Kidney capillary endothelial cell (primary cell): Measurements from ENCODE around the gene DUOXA2.
"Not testable (repeated sequence)": the region's sequence is repeated elsewhere in the genome, so short reads cannot be mapped to it uniquely, and the experiment has no call there.

Experiments used
- DNase-seq: peaks from one replicate; pipeline ENCODE4 v3.0.0-alpha.2; 2018; ENCODE audit warnings: low spot score

Gene DUOXA2

DNA sequence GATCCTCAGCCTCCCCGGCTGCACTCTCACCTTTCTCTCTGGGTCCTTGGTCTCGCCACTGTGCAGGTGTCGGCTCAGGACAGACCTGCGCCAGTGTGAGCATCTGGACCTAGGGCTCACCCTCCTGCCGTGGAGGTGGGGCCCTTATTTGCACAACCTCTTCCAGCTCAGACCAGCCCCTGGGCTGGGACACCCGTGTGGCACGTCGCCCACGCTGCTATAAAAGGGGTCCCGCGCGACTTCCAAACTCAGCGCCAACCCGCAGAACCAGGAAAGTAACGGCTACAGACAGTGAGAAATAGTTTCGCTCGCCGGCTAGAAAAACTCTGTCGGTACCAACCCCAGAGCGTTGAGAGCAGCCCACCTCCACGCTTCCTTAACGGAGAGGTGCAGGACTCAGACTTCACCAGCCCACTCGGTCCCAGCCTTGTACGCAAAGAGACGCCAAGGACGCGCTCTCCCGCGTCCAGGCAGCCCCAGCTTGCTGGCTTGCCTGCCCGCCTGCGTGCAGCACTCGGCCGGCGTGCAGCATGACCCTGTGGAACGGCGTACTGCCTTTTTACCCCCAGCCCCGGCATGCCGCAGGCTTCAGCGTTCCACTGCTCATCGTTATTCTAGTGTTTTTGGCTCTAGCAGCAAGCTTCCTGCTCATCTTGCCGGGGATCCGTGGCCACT lies at the start of gene DUOXA2, which contains the start of gene DUOX2:
Gene DUOXA2, plus strand, starts transcription at position 251 of the 675 bp plus-strand sequence. Its CDS starts 280 bp downstream, at position 531.
Gene DUOX2, minus strand, starts transcription at position 97 of the 675 bp plus-strand sequence. CDS start 761 bp downstream, outside the sequence.
- DNase-seq: no peak

GRCh38 chr15:45064386-45064785 lies 49.7 kb upstream of the DUOXA2 start:
- no peak for DNase-seq

DNA sequence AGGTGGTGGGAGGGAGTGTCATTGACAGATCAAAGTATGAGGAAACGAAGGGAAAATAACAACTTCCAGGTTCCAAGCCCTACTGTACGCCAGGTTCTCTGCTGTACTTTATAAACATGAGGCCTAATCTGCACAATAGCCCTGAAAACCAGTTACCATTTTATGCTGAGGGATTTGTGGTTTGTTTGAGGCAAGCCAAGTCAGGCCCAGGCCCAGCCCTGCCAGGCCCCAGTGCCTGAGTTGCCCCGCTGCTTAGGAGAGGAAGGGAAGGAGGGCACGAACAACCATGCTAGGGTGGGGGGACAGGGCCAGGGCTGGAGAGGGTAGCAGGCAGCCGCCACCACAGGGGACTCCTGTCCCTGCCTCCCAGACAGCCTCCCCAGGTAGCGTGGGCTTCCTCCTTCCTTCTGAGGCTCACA lies 44.2 kb upstream of the DUOXA2 start:
- DNase-seq: not testable (repeated sequence)

- DNase-seq: not testable (repeated sequence)
Observed at GRCh38 chr15:45073602-45074001, 40.5 kb upstream of the DUOXA2 start.

DNA sequence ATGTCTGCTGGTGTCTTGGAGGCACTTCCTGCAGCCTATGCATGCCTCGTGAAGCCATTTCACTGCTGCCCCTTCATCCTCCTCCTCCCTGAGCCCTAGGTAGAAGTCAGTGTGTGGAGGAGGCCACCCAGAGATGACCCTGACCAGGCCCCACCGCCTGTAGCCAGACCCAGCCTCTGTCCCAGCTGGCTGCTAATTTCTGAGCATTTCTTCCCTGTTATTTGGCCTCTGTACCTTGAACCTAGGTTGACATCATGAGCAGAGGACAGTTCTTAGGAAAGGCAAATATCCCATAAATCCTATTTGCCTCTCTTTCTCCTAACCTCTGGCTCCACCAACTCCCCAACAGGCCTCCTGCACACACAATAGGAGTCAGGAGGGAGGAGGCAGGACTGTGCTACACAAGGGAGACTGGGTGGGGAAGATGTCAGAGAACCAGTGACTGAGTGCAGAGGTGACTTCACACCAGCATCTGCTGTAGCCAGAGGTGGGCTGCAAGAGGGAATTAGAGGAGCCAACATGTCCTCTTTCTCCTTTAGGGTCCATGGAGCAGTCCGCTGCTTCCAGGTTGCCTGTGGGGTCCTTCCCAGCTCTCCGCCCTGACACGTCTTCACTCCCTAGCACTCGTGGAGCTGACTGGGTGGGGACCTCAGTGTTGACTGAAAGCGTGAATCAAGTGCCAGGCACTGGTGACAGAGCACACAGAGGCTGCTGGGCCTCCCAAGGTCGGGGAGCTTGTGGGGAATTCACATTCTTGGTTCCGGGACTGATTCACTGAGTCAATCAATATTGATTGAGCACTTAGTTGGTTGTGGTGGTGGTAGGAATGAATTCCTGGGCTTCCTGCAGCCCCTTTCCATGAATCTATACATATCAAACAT lies 38.4 kb upstream of the DUOXA2 start:
- DNase-seq: not testable (repeated sequence)

DNA sequence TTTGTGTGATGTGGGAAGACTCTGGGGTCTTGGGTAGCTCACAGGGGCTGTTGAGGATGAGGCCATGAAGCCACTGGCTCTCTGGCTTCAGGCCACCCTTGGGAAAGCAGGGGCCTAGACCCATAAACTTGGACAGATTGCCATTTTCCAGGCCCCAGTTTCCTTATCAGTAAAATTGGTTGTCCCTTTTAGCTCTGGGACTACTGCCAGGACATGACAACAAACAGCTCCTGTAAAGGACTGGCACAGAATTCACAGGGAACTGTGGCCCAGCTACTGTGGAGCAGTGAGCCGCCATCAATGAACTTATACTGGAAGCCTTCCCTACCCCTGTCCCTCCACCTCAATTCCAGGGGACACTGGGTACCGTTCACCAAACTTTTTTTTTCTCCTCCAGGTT lies 36.7 kb upstream of the DUOXA2 start:
- DNase-seq: not testable (repeated sequence)

DNA sequence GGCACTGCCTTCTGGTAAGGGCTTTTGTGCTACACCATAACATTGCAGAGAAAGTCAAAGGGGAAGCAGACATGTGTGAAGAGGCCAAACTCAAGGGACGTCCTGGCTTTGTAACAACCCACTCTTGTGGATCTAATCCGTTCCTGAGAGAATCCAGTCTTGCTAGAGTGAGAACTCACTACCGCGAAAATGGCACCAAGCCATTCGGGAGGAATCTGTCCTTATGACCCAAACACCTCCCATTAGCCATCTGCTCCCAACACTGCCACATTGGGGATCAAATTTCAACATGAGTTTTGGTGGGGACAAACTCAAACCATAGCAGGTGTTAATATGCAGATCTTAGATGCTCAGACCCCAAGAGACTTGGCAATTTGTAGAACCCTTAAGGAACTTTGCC lies 34.9 kb upstream of the DUOXA2 start:
- DNase-seq: not testable (repeated sequence)

DNA sequence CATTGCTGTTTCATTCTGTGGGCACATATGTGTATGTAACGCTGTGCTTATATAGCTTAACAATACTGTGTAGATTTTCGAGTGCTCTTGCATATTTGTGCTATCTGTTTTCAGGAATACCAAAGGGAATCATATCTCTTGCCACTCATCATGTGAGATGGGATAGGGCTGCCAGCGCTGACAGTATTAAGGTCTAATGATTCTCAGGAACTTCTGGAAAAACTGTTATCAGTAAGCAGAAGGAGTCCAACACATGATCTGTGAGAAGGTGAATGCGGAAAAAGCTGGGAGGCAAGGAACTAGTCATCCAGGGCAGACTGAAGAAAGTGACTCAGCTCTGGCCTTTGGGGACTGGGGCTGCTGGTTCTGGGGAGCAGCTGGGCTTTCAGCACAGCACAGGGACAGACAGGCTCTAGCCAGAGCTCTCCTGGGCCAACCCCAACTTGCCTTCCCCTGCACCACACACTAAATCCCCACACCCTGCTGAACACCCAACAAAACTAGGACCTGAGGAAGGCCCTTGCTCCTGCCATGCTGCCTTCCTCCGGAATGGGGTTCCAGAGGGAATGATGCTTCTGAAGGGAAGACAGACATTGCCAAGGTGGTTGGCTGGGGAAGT lies 34.4 kb upstream of the DUOXA2 start:
- DNase-seq: not testable (repeated sequence)

GRCh38 chr15:45080593-45080992 lies 33.5 kb upstream of the DUOXA2 start:
- not testable (repeated sequence) for DNase-seq

DNA sequence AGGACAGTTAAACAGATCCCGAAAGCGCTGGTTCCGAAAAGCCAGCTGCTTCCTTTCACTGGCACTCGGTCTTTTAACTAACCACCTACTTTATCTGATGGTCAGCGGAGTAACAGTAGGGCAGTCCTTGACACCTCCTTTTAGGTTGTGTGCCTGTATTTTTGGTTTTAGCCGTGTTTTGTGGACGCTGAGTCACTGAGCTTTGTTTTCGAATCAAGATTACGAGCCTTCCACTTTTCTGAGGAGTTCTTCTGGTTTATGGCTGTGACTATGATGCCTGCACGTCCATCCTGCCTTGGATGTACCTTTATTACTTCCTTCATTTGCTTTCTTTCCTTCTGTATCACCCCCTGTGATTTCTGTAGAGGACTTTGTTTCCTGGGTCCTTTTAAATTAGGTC lies 31.7 kb upstream of the DUOXA2 start:
- not testable (repeated sequence) for DNase-seq

DNA sequence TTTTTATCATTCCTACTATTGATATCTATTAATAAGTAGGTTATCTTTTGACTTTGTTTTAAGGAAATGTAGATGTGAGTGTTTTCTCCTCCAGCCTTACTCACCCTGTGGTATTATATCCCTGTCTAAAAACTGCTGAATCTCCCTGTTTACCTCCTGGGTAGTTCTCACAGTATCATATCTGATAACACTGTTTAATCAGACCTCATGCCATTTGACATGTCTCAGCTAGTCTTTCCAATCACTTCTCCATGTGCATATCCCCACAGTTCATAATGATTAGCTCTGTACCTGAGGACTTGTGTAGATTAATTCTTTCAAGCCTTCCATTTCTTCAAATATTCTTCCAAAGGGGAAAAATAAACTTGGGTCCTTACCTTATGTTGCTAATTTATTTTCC lies 30.9 kb upstream of the DUOXA2 start:
- no peak for DNase-seq

- DNase-seq: no peak
Observed at GRCh38 chr15:45084163-45084562, 30.0 kb upstream of the DUOXA2 start.

DNA sequence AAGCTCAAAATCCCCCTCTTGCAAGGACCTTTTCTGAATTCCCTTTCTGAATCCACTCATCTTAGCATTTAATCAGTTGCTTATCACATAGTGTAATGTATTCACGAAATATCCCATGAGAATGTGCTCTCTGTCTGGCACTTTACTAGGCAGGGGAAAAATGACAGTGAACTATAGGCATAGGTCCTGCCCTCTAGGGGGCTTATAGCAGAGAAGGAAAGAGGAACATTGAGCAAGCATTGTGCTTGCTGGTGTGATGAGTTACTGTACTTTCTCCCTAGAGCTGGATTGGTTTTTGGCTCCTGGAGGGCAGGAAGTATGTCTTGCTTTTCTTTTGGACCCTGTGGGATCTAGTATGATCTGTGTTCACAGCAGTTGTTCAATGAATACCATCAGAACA lies 26.6 kb upstream of the DUOXA2 start:
- no peak for DNase-seq

DNA sequence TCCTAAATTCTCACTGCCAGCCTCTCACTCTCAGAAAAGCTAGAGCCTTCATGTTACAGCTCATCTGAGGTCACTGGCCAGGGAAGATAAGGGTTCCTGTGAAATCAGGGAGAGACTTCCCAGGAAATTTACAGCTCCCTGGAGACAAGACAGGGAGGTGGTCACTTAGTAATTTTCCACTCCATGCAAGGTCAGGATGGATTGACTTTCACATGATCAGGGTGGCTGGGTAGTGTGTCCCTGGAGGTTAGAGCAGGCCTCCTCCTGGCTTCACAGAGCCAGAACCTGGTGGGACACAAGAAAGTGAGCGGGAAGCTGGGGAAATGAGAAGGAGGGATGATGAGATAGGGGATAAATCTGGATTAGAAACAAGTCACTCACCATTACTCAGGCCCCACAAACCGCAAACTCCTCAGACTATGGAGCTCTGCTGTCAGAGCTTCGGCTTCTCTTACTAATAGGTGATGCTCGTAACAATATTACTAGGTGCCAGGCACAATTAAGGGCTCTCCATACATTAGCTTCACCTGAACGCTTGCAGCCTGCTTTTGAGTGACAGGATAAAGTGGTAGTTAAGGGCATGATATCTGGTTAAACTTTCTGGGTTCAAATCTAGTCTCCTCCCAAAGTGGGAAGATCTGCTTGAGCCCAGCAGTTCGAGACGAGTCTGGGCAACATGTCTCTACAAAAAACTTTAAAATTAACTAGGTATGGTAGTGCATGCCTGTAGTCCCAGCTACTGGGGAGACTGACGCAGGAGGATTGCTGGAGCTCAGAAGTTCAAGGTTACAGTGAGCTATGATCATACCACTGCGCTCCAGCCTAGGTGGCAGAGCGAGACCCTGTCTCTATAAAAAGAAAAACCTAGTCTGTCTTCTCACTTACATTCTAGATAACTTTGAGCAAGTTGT lies 25.1 kb upstream of the DUOXA2 start:
- no peak for DNase-seq

GRCh38 chr15:45089712-45090373 lies 24.3 kb upstream of the DUOXA2 start:
- DNase-seq: no peak

DNA sequence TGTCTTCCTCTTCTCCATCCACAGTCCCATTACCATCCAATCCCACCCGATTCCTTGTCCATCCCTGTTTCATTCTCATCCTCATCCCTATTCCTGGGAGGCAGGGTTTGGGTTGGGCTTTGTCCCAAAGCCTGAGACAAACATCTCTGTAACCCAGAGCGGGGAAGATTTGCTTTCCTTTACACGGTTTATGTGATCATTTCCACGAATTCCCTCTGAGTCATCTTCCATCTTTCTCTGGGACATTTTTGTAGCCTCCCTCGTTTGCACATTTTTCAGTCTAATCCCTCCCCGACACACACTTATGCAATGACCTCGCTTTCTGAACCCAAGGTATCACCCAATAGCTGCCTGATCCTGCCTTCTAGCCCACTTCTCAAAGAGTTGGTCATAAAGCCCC lies 23.0 kb upstream of the DUOXA2 start:
- no peak for DNase-seq

DNA sequence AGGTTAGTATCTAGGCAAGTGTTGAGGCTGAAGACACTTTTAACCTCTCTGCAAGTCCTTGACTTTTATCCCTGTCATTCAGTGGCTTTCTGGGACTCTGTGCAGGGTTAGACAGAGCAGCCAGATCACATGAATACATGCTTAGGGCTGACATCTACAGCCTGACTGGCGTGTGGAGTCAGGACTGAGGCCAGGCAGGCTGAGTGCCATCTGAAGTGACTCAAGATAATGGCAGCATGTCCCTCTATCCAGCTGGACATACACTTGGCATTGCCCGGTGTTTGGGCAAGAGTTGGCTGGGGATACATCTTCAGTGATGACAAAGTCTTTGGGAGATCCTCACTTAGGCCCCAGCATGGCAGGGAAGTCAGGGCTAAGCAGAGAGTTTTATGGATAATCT lies 22.6 kb upstream of the DUOXA2 start:
- no peak for DNase-seq

GRCh38 chr15:45093013-45093412 lies 21.1 kb upstream of the DUOXA2 start:
- DNase-seq: no peak

GRCh38 chr15:45093622-45094357 lies 20.3 kb upstream of the DUOXA2 start:
- no peak for DNase-seq

DNA sequence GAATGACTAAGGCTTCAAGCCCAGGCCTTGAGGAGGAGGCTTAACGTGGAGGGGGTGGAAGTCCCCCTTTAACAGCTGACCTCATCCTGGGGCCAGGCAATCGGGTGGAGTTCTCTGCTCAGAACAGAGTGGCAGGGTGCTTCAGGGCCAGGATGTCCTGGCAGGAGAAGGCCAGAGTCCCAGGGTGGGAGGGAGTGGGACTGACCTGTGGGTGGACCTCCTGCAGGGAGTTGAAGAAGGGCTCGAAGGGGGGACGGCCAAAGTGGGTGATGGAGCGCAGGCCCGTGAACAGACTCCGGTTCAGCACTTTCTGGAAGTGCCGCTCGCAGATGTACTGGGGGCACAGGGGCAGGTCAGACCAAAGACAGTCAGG lies 19.8 kb upstream of the DUOXA2 start:
- DNase-seq: no peak
